Measurements from ENCODE around the gene CISD2.
"Not testable (repeated sequence)": the region's sequence is repeated elsewhere in the genome, so short reads cannot be mapped to it uniquely, and the experiment has no call there.

The CISD2 gene, protein sequence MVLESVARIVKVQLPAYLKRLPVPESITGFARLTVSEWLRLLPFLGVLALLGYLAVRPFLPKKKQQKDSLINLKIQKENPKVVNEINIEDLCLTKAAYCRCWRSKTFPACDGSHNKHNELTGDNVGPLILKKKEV

GRCh38 chr4:102868781-102869568, at the start of gene CISD2:
Gene CISD2 (plus strand): TSS chr4:102868992. CDS start chr4:102869085, 93 bp downstream.
- DNase-seq (ENCODE audit: low read depth) = peak; percentile 84

- DNase-seq (ENCODE audit: low read depth) = not testable (repeated sequence)
Observed at GRCh38 chr4:102819100-102819499, 49.7 kb upstream of the CISD2 start.

- peak; percentile 31 for DNase-seq (ENCODE audit: low read depth)
Observed at GRCh38 chr4:102819588-102820365, 49.0 kb upstream of the CISD2 start.

GRCh38 chr4:102823464-102823863, 45.3 kb upstream of the CISD2 start:
- DNase-seq (ENCODE audit: low read depth) = no peak

GRCh38 chr4:102823897-102824296, 44.9 kb upstream of the CISD2 start:
- no peak for DNase-seq (ENCODE audit: low read depth)

- DNase-seq (ENCODE audit: low read depth) = no peak
Observed at GRCh38 chr4:102824398-102824797, 44.4 kb upstream of the CISD2 start.

- DNase-seq (ENCODE audit: low read depth) = peak; percentile 76
Observed at GRCh38 chr4:102825261-102826091, 43.3 kb upstream of the CISD2 start.

DNA sequence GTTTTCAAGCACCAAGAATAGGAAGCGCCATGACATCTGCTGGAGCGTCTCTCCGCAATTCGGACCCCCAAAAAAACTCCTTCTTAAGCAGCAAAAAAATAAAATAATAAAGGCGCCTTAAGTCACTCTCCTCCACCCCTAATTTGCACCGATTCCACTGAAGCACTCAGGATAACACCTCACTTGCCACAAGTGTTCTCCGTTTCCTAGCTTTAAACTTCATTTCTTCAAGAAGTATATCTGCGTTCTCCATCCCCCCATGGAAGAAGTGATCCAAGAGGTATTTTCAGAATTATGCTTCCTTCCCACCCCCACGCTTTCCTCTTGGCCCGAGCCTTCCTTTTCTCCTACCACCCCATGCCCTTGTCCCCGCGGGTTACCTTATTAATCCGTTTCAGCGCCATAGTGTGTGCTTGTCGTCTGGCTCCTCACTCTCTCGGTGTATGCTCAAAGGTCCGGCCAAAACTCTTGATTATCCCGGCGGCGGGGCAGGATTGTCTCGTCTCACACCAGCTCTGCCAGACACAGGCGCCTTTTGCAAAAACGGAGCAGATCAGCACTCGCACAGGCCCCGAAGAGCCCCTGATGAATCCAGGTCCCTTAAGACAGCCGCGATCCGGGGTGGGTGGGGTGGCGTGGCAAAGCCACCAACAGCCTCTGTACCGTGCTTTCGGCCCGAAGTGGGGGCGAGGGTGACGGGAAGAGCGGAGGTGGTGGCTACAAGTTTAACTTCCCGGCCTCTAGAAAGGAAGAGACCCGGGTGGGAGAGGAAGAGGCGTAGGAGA, 42.5 kb upstream of the CISD2 start:
- no peak for DNase-seq (ENCODE audit: low read depth)

GRCh38 chr4:102826890-102827673, 41.7 kb upstream of the CISD2 start, which contains the start of gene UBE2D3:
Gene UBE2D3 (minus strand): TSS chr4:102827551. CDS start chr4:102826508, 1,043 bp downstream.
- peak; percentile 96 for DNase-seq (ENCODE audit: low read depth)

- peak; percentile 100 for DNase-seq (ENCODE audit: low read depth)
Observed at GRCh38 chr4:102827674-102828496, 40.9 kb upstream of the CISD2 start.

- DNase-seq (ENCODE audit: low read depth) = no peak
Observed at GRCh38 chr4:102828497-102828808, 40.3 kb upstream of the CISD2 start.

- DNase-seq (ENCODE audit: low read depth) = no peak
Observed at GRCh38 chr4:102829803-102830202, 39.0 kb upstream of the CISD2 start.

DNA sequence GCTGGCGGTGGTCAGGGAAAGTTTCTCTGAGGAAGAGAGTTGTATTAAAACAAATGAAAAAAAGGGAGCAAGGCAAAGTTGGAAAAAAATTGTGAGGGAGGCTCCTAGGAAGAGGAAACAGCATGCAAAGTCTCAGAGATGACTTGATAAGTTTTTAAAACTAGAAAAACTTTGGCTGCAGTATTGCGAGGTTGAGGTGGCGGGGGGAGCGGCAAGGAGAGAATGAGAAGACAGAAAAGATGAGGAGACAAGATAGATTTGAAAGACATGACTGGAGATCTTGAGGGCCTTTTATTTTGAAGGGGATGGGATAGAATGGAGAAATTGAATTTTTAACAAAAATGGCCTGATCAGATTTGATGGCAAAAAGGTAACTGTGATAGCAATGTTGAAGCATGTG, 36.7 kb upstream of the CISD2 start:
- DNase-seq (ENCODE audit: low read depth) = no peak

GRCh38 chr4:102832667-102833066, 36.1 kb upstream of the CISD2 start:
- no peak for DNase-seq (ENCODE audit: low read depth)

DNA sequence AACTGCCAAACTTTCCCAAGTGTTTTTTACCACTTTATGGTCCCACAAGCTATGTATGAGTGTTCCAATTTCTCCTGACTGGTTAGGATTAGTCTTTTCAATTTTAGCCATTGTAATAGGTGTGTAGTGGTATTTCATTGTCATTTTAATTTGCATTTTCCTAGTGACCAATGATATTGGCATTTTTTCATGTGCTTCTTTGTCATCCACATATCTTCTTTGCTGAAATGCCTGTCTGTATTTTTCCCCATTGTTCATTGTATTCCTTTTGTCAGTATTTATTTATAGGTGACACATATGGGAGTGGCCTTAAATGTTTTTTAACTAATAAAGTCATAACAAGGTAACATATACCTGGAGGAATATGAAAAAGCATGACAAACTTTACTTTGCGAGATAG, 32.2 kb upstream of the CISD2 start:
- DNase-seq (ENCODE audit: low read depth) = no peak

- DNase-seq (ENCODE audit: low read depth) = no peak
Observed at GRCh38 chr4:102842367-102842766, 26.4 kb upstream of the CISD2 start.

- DNase-seq (ENCODE audit: low read depth) = no peak
Observed at GRCh38 chr4:102843273-102843672, 25.5 kb upstream of the CISD2 start.

DNA sequence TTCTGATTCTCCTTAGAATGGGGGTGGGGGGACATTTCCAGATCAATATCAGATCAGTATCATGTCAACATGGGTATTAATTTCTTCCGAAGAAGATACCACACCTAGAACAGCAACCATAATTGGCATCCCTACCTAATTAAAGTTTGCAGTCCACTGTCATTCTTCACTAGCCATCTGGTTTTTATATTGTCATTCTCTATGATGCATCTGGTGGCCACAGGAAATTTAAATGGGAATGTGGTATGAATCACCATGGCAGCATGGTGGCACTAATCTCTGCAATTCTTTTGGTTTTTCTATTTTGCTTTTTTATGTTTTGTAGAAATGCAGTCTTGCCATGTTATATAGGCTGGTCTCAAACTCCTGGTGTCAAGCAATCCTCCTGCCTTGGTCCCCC, 24.9 kb upstream of the CISD2 start:
- no peak for DNase-seq (ENCODE audit: low read depth)

GRCh38 chr4:102847687-102848086, 21.1 kb upstream of the CISD2 start:
- no peak for DNase-seq (ENCODE audit: low read depth)
